ENCODE results near the gene GLOD5.
"Not testable (repeated sequence)": the region's sequence is repeated elsewhere in the genome, so short reads cannot be mapped to it uniquely, and the experiment has no call there.

Gene GLOD5

GRCh38 chrX:48815266-48815665 is 53.7 kb downstream of the GLOD5 start:
- Histone ChIP-seq H3K4me3 (no peak overlapping the region), H3K27ac (no peak overlapping the region)
- no peak for DNase-seq (ENCODE audit: low spot score)
- TF ChIP-seq, protein P1, sequence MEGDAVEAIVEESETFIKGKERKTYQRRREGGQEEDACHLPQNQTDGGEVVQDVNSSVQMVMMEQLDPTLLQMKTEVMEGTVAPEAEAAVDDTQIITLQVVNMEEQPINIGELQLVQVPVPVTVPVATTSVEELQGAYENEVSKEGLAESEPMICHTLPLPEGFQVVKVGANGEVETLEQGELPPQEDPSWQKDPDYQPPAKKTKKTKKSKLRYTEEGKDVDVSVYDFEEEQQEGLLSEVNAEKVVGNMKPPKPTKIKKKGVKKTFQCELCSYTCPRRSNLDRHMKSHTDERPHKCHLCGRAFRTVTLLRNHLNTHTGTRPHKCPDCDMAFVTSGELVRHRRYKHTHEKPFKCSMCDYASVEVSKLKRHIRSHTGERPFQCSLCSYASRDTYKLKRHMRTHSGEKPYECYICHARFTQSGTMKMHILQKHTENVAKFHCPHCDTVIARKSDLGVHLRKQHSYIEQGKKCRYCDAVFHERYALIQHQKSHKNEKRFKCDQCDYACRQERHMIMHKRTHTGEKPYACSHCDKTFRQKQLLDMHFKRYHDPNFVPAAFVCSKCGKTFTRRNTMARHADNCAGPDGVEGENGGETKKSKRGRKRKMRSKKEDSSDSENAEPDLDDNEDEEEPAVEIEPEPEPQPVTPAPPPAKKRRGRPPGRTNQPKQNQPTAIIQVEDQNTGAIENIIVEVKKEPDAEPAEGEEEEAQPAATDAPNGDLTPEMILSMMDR (IDR thresholded peaks at IDR 0.05): no peak

GRCh38 chrX:48816014-48816810 is 54.7 kb downstream of the GLOD5 start:
- no peak overlapping the region for H3K27ac ChIP-seq
- H3K4me3 ChIP-seq: no peak overlapping the region
- TF ChIP-seq, protein P1 (IDR thresholded peaks at IDR 0.05): no peak
- no peak for DNase-seq (ENCODE audit: low spot score)

DNA sequence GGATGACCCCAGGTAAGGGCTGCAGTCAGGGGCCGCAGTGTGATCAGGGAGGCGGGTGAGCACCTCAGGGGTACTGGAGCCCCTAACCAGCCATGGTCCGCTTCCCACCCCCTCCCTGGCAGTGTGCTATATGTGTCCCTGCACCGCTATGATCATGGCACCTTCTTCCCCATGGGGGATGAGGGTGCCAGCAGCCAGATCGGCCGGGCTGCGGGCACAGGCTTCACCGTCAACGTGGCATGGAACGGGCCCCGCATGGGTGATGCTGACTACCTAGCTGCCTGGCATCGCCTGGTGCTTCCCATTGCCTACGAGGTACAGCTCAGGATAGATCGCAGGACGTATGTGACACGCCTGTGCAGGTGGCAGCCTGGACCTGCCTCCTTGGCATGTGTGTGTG is 56.6 kb downstream of the GLOD5 start:
- no peak overlapping the region for H3K27ac ChIP-seq
- TF ChIP-seq, protein P1 (IDR thresholded peaks at IDR 0.05): no peak
- no peak overlapping the region for H3K4me3 ChIP-seq
- DNase-seq (ENCODE audit: low spot score): no peak

DNA sequence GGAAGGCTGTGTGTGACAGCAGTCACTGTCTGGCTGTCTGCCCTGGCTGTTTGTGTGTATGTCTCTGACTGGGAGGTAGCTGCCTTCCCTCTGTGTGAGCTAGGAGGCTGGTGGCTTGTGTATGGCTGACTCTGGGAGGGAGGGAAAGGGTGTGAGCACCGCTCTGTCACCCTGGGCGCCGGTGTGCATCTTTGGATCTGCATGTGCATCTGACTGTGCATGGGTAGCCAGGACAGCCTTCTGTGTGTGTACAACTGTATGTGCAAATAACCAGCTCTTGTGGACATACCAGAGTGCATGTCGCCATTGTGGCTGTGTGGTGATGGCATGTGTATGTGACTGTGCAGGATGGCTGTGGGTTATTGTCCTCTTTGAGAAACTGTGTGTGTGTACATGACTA is 57.3 kb downstream of the GLOD5 start:
- TF ChIP-seq, protein P1 (IDR thresholded peaks at IDR 0.05): no peak
- no peak overlapping the region for H3K4me3 ChIP-seq
- H3K27ac ChIP-seq: no peak overlapping the region
- DNase-seq (ENCODE audit: low spot score): no peak

GRCh38 chrX:48819394-48819793 is 57.8 kb downstream of the GLOD5 start:
- DNase-seq (ENCODE audit: low spot score); H3K4me3 ChIP-seq; H3K27ac ChIP-seq: not testable (repeated sequence)

DNA sequence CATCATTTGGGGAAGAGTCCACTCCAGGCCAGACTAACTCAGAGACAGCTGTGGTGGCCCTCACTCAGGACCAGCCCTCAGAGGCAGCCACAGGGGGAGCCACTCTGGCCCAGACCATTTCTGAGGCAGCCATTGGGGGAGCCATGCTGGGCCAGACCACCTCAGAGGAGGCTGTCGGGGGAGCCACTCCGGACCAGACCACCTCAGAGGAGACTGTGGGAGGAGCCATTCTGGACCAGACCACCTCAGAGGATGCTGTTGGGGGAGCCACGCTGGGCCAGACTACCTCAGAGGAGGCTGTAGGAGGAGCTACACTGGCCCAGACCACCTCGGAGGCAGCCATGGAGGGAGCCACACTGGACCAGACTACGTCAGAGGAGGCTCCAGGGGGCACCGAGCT is 61.5 kb downstream of the GLOD5 start:
- Histone ChIP-seq H3K4me3 (no peak overlapping the region), H3K27ac (no peak overlapping the region)
- no peak for DNase-seq (ENCODE audit: low spot score)
- TF ChIP-seq, protein P1 (IDR thresholded peaks at IDR 0.05): no peak

Measured in coronary artery (tissue), 2 donors.